Thoracic aorta (tissue), 2 donors: ENCODE measurements around the gene ANKRD52. TPM values are rescaled to one million over a fixed set of nuclear protein-coding genes. Genes with fewer than 3 reads are reported as not detected.
A peak's percentile ranks its signal among the peaks of the same experiment; 100 is the strongest.

Experiments used
- ATAC-seq: fragments of 150-250 bp; one replicate; pipeline ENCODE4 v1.8.0; 2017; ENCODE audit warnings: low read depth; ENCODE audit not compliant: insufficient number of reproducible peaks, low FRiP score
- DNase-seq: peaks from one replicate; pipeline ENCODE4 v3.0.0-alpha.2; 2020; ENCODE audit warnings: low spot score
- H3K27ac ChIP-seq, 2 donors: fragments of 200-600 bp; sonication (generic); 1 replicate in 1 of 2; 2 replicates in 1 of 2; pipeline ENCODE4 v1.5.1; 2016; ENCODE audit warnings: mild to moderate bottlenecking in 2 of 2, moderate library complexity in 2 of 2
- H3K27me3 ChIP-seq: fragments of 200-600 bp; sonication (generic); replicated peaks from 2 replicates; pipeline ENCODE4 v1.6.0; 2016; ENCODE audit warnings: mild to moderate bottlenecking; ENCODE audit not compliant: insufficient read depth
- H3K36me3 ChIP-seq: fragments of 200-600 bp; sonication (generic); one replicate; pipeline ENCODE4 v1.5.1; 2016
- H3K4me1 ChIP-seq, 2 donors: fragments of 200-600 bp; sonication (generic); 1 replicate in 1 of 2; 2 replicates in 1 of 2; pipeline versions ENCODE4 v1.5.1 to v1.6.0; 2016; ENCODE audit warnings: low read depth in 2 of 2, mild to moderate bottlenecking in 1 of 2; ENCODE audit not compliant: control insufficient read depth in 1 of 2
- H3K4me3 ChIP-seq: fragments of 200-600 bp; sonication (generic); 2 replicates; pipeline ENCODE4 v1.5.1; 2016; ENCODE audit warnings: mild to moderate bottlenecking
- H3K9me3 ChIP-seq: fragments of 200-600 bp; sonication (generic); 2 replicates; pipeline ENCODE4 v1.5.1; 2016
- total RNA-seq, 2 donors: library from RNA; depleted of rRNA; stranded (reverse); fragments of >200 nt; gene quantifications; one replicate each; pipeline versions ENCODE4 v1.1.0 to v1.2.3, GENCODE V29; 2016
- TF ChIP-seq, protein P1 (sequence below): fragments of 200-600 bp; sonication (generic); IDR thresholded peaks from one replicate; pipeline ENCODE4 v1.5.1; 2019; ENCODE audit warnings: antibody characterized with exemption

ANKRD52 gene
- total RNA-seq, 2 donors from 2014 or later = 30.9 to 36.3 TPM

DNA sequence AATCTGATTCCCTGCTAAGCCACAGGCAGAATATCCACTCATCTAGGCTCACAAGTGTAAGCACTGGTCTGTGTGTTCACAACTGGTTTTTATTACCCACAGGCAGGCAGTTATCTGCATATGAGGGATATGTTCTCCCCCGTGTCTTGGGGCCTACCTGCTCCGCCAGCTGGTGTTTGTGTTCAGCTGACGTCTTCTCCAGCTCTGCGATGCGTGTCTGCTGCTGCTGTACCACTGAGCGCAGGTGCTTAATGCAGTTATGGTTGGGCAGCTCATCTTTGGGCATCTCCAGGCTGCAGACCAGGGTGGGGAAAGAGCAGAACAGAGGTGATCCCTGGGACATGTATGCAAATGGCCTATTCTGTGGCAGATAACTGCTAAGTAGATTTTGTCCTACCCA is 50.2 kb downstream of the ANKRD52 start:
- ATAC-seq (no peak), DNase-seq (no peak)
- TF ChIP-seq, protein P1, sequence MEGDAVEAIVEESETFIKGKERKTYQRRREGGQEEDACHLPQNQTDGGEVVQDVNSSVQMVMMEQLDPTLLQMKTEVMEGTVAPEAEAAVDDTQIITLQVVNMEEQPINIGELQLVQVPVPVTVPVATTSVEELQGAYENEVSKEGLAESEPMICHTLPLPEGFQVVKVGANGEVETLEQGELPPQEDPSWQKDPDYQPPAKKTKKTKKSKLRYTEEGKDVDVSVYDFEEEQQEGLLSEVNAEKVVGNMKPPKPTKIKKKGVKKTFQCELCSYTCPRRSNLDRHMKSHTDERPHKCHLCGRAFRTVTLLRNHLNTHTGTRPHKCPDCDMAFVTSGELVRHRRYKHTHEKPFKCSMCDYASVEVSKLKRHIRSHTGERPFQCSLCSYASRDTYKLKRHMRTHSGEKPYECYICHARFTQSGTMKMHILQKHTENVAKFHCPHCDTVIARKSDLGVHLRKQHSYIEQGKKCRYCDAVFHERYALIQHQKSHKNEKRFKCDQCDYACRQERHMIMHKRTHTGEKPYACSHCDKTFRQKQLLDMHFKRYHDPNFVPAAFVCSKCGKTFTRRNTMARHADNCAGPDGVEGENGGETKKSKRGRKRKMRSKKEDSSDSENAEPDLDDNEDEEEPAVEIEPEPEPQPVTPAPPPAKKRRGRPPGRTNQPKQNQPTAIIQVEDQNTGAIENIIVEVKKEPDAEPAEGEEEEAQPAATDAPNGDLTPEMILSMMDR = no peak
- Histone ChIP-seq H3K27me3 (no peaks in the 10 kb centered on the region), H3K4me1 (no peaks in the 10 kb centered on the region), H3K27ac (no peak overlapping the region), H3K4me3 (no peak overlapping the region), H3K36me3 (peaks cover 78% of the 10 kb centered on the region), H3K9me3 (no peaks in the 10 kb centered on the region)

DNA sequence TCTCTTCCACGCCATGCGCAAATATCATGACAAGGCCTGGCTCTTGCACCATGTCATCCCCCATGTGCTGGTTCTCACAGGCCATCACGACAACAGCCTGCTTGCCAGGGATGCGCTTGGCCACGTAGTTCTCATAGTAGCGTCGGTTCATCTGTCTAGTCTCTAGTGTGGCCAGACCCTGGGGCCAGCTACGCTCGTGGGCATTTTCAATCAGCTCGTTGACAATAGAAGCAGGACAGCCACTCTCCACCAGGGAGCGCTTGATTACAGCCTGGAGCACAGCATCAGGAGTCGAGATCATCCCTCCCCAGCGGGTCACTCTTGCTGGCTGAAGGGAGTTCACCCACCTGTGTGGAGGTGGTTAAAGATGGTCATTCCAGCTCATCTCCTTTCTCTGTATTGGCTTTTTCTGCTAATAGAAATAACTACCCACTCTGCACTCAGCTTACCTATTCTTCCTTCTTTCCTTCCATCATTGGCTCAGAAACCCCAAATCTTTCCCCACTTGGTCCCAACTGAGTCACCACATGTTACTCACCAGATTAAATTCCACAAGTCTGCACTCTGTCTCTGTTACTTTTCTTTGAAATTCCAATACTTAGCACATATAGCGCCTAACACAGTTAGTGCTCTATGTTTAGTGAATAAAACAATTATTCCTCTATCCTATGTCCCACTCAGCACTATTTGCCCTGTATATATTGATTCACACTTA is 51.6 kb downstream of the ANKRD52 start:
- no peak for ATAC-seq
- H3K27ac ChIP-seq = no peak overlapping the region
- no peaks in the 10 kb centered on the region for H3K27me3 ChIP-seq
- H3K9me3 ChIP-seq = no peaks in the 10 kb centered on the region
- peaks cover 64% of the 10 kb centered on the region for H3K36me3 ChIP-seq
- DNase-seq = no peak
- no peaks in the 10 kb centered on the region for H3K4me1 ChIP-seq
- H3K4me3 ChIP-seq = no peak overlapping the region
- TF ChIP-seq, protein P1 = peak; percentile 58

DNA sequence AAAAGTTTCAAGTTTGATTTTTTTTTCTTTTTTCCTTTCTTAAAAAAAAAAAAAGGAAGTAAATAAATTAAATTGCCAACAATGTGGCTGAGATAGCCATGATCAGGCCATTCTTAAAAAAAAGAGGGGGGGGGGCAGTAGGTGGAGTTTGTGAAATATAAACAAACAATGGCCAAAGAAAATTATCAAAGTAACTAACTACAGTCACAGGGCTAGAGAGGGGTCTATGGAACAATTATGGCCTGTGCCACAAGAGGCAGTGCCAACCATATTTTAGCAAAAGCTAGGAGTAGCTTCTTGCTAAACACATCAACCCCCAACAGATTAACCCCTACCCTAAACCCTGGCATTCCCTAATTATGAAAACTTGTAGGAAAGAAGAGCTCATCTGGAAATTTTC is 52.7 kb downstream of the ANKRD52 start:
- DNase-seq = no peak
- ATAC-seq = no peak
- Histone ChIP-seq H3K27ac (peak overlapping the region in 1 of 2 donors; percentile 12), H3K4me1 (no peaks in the 10 kb centered on the region), H3K27me3 (no peaks in the 10 kb centered on the region), H3K36me3 (peaks cover 55% of the 10 kb centered on the region), H3K9me3 (no peaks in the 10 kb centered on the region), H3K4me3 (no peak overlapping the region)
- TF ChIP-seq, protein P1 = no peak

DNA sequence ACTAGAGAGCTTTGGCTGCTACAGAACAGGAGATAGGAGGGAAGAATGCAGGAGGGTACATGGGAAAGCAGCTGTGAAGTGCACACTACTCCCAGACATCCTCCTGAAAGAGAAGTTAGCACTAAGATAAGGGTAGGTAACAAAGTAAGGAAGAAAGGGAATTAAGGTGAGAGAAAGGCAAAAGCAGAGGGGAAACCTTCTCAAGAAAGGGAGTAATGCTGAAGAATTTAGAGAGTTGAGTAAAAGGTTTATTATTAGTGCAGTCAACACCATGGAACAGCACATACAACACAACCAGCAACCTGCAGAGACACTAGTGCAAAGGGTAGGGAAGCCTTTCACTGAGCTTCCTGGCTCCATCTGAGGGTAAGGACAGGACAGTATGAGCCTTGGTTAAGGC is 53.9 kb downstream of the ANKRD52 start:
- no peak for DNase-seq
- no peak overlapping the region for H3K4me3 ChIP-seq
- TF ChIP-seq, protein P1 = no peak
- H3K36me3 ChIP-seq = peaks cover 43% of the 10 kb centered on the region
- H3K9me3 ChIP-seq = no peaks in the 10 kb centered on the region
- no peaks in the 10 kb centered on the region for H3K4me1 ChIP-seq
- no peak overlapping the region for H3K27ac ChIP-seq
- no peaks in the 10 kb centered on the region for H3K27me3 ChIP-seq
- no peak for ATAC-seq

DNA sequence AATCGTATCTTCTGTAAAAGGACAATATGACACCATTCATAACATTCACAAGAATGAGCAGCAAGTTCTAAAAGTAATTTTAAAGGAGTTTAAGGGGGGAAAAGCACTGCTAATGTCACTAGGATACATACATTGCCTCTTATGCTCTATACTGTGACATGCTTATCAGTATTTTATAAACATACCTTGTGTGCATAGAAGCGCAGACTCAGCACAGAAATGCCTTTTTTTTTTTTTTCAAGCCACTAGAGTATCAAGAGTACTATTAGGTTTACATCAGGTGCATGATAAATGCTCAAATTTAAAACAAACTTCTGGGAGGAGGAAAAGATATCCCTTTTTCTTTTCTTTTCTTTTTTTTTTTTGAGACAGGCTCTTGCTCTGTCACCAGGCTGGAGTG is 55.3 kb downstream of the ANKRD52 start:
- no peaks in the 10 kb centered on the region for H3K27me3 ChIP-seq
- DNase-seq = no peak
- H3K9me3 ChIP-seq = no peaks in the 10 kb centered on the region
- H3K36me3 ChIP-seq = peaks cover 31% of the 10 kb centered on the region
- peaks cover 0 to 5% of the 10 kb centered on the region in 2 donors for H3K4me1 ChIP-seq
- no peak overlapping the region for H3K4me3 ChIP-seq
- no peak overlapping the region for H3K27ac ChIP-seq
- TF ChIP-seq, protein P1 = no peak
- ATAC-seq = no peak
